ENCODE results near the gene MMEL1.

DNA sequence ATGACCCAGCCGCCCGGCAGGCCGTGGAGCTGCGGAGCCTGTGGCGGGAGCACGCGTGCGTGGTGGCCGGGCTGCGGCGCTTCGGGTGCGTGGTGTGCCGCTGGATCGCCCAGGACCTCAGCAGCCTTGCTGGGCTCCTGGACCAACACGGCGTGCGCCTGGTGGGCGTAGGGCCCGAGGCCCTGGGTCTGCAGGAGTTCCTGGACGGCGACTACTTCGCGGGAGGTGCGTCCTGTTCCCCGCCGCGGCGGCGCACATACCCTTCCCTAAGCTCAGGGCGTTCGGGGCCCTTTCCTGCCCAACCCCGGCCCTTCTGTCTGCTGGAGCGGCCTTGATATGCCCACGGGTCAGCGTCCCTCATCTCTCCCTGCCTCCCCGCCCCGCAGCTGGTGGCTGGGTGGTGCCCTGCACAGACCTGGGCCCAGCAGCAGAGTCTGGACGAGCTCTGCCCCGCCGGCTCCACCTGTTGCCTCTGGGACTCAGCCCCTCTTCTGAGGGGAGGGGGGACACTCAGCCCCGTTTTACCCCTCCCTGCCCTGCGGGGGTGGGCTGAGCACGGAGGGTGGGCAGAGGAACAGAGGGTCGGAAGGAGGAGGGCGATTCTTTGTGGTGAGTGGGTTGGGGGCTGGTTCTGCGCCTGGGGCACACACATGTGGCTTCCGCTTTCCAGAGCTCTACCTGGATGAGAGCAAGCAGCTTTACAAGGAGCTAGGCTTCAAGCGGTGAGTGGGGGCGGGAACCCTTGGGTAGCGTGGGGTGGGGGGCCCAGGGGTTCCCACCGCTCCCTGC, 45.6 kb downstream of the MMEL1 start:
- TF ChIP-seq, protein P1, sequence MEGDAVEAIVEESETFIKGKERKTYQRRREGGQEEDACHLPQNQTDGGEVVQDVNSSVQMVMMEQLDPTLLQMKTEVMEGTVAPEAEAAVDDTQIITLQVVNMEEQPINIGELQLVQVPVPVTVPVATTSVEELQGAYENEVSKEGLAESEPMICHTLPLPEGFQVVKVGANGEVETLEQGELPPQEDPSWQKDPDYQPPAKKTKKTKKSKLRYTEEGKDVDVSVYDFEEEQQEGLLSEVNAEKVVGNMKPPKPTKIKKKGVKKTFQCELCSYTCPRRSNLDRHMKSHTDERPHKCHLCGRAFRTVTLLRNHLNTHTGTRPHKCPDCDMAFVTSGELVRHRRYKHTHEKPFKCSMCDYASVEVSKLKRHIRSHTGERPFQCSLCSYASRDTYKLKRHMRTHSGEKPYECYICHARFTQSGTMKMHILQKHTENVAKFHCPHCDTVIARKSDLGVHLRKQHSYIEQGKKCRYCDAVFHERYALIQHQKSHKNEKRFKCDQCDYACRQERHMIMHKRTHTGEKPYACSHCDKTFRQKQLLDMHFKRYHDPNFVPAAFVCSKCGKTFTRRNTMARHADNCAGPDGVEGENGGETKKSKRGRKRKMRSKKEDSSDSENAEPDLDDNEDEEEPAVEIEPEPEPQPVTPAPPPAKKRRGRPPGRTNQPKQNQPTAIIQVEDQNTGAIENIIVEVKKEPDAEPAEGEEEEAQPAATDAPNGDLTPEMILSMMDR (conservative IDR thresholded peaks at IDR 0.05): no peak
- TF ChIP-seq ZFX (IDR thresholded peaks at IDR 0.05): peak; percentile 61; the same call in 1 of the 2 replicates

Measured in C4-2B (cell line).